ENCODE data around the gene NUDT14. TPM values are rescaled to one million over a fixed set of nuclear protein-coding genes. Genes with fewer than 3 reads are reported as not detected.

The NUDT14 gene
- total RNA-seq, 4 donors from 2014 or later: 8.0 to 20.2 (median 13.2) TPM

- no peak for TF ChIP-seq CTCF (IDR thresholded peaks at IDR 0.05; ENCODE audit: low read depth)
Observed at GRCh38 chr14:105138551-105139111, 42.5 kb downstream of the NUDT14 start.

DNA sequence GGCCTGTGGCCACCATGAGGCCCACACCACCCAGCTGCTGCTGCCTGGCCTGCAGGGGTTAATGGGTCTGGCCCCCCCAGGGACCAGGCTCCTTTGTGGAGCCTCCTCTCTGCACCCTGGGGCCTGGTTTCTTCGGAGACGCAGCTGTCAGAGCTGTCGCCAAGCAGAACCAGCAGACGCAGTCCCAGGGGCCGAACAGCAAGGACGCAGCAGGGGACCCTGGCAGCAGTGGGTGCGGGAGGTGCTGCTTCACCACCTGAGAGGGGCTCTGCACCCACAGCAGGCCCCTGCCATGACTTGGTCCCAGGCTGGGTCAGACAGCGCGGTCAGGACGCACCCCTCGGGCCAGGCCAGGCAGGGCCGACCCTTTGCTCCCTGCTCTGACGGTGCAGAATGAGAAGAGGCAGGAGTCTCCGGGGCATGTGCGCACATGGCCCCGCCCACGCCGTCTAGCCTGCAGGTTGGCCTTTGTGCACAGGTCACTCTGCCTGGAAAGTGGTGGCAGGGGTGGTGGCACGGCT, 43.0 kb downstream of the NUDT14 start:
- no peak for TF ChIP-seq CTCF (IDR thresholded peaks at IDR 0.05; ENCODE audit: low read depth)

DNA sequence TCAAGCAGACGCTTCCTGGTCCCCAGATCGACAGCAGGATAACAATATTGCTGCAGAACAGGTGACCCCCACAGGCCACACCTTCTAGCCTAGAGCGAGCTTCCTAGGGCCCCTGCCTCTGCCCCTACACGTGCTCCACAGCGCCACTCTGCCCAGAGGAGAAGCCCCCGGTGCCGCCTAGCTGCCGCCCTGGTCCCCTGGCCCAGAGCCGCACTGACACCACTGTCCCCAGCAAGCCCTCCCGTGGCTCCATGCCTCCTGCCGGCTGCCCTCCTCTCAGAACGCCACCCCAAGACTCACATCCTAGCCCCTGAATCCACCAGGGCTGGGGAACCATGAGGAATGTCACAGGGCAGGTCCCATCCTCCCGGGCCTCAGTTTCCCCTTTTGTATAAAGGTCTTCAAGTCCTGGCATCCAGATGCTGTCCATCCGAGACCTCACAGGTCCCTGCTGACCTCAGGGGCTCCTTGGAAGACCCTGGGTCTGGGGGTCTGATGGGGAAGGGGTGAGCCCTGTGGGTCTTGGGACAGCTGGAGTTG, 43.6 kb downstream of the NUDT14 start:
- no peak for TF ChIP-seq CTCF (IDR thresholded peaks at IDR 0.05; ENCODE audit: low read depth)

- no peak for TF ChIP-seq CTCF (IDR thresholded peaks at IDR 0.05; ENCODE audit: low read depth)
Observed at GRCh38 chr14:105136401-105137322, 44.5 kb downstream of the NUDT14 start.

- no peak for TF ChIP-seq CTCF (IDR thresholded peaks at IDR 0.05; ENCODE audit: low read depth)
Observed at GRCh38 chr14:105135700-105136395, 45.3 kb downstream of the NUDT14 start.

DNA sequence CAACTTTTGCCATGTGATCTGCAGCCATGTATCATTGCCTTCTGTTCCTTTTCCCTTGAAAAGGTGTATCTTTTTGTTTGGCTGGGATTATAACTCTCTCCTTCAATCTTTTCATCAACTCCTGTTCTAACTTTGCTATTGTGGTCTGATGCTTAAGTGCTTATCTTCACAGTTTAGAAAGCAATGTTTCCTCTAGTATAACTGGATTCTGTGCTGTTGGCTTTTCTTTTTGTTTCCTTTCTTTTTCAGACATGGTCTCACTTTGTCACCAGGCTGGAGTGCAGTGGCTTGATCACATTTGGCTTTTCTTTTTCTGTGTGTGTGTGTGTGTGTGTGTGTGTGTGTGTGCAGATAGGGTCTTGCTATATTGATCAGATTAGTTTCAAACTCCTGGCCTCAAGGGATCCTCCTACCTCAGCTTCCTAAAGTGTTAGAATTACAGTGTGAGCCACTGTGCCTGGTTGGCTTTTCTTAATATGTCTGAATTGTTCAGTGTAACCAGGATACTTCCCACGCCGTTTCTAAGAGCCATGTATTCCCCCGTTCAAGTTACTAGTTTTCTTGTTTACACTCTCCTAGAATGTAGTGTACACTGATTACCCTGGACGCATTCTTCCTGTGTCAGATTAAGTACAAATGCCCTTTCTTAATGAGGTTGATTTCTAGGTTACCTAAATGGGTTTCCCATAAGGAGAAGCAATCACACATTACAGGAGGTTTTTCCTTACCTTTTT, 48.0 kb downstream of the NUDT14 start:
- TF ChIP-seq CTCF (IDR thresholded peaks at IDR 0.05; ENCODE audit: low read depth): no peak
